ENCODE measurements around the gene ZNF331.
"Not testable (repeated sequence)": the region's sequence is repeated elsewhere in the genome, so short reads cannot be mapped to it uniquely, and the experiment has no call there.

ZNF331 gene

GRCh38 chr19:53537521-53538377, at the start of gene ZNF331:
TSS of gene ZNF331 (plus strand) at chr19:53538145. CDS start at chr19:53569377, 31,232 bp downstream.
- DNase-seq: peak; percentile 83 to 95 (median 93)

GRCh38 chr19:53492153-53492552, 45.8 kb upstream of the ZNF331 start:
- no peak for DNase-seq

- not testable (repeated sequence) for DNase-seq
These were observed 40.5 kb upstream of the ZNF331 start for GRCh38 chr19:53497311-53498023.

GRCh38 chr19:53498024-53498395, 39.9 kb upstream of the ZNF331 start:
- DNase-seq: not testable (repeated sequence)

- DNase-seq: not testable (repeated sequence)
These were observed 34.8 kb upstream of the ZNF331 start for GRCh38 chr19:53503151-53503550.

- not testable (repeated sequence) for DNase-seq
These were observed 34.1 kb upstream of the ZNF331 start for GRCh38 chr19:53503671-53504364.

GRCh38 chr19:53504365-53504703, 33.6 kb upstream of the ZNF331 start:
- peak in 1 of 6 experiments; percentile 4 for DNase-seq

GRCh38 chr19:53504885-53505284, 33.1 kb upstream of the ZNF331 start:
- DNase-seq: no peak

GRCh38 chr19:53506728-53507127, 31.2 kb upstream of the ZNF331 start:
- no peak for DNase-seq

- no peak for DNase-seq
These were observed 30.2 kb upstream of the ZNF331 start for GRCh38 chr19:53507523-53508442.

GRCh38 chr19:53509443-53509842, 28.5 kb upstream of the ZNF331 start:
- DNase-seq: no peak

- DNase-seq: no peak
These were observed 28.1 kb upstream of the ZNF331 start for GRCh38 chr19:53509845-53510244.

- no peak for DNase-seq
These were observed 26.6 kb upstream of the ZNF331 start for GRCh38 chr19:53511357-53511756.

- peak; percentile 1 to 45 (median 20) for DNase-seq
These were observed 26.0 kb upstream of the ZNF331 start for GRCh38 chr19:53511933-53512374.

- not testable (repeated sequence) for DNase-seq
These were observed 22.9 kb upstream of the ZNF331 start for GRCh38 chr19:53515047-53515446.

- no peak for DNase-seq
These were observed 20.7 kb upstream of the ZNF331 start for GRCh38 chr19:53517114-53517741.

- no peak for DNase-seq
These were observed 19.8 kb upstream of the ZNF331 start for GRCh38 chr19:53518121-53518520.

- no peak for DNase-seq
These were observed 19.2 kb upstream of the ZNF331 start for GRCh38 chr19:53518716-53519115.

GRCh38 chr19:53519446-53519845, 18.5 kb upstream of the ZNF331 start:
- no peak for DNase-seq

- no peak for DNase-seq
These were observed 17.8 kb upstream of the ZNF331 start for GRCh38 chr19:53520163-53520546.

GRCh38 chr19:53520547-53521372, 17.2 kb upstream of the ZNF331 start:
- DNase-seq: peak; percentile 69 to 90 (median 87)
